ENCODE measurements around the gene TMEM30B. TPM values are rescaled to one million over a fixed set of nuclear protein-coding genes. Genes with fewer than 3 reads are reported as not detected.
A peak's percentile ranks its signal among the peaks of the same experiment; 100 is the strongest.

The TMEM30B gene
- total and polyA plus RNA-seq, 2 experiments from 2014 or later, result 18.2 to 19.3 TPM

DNA sequence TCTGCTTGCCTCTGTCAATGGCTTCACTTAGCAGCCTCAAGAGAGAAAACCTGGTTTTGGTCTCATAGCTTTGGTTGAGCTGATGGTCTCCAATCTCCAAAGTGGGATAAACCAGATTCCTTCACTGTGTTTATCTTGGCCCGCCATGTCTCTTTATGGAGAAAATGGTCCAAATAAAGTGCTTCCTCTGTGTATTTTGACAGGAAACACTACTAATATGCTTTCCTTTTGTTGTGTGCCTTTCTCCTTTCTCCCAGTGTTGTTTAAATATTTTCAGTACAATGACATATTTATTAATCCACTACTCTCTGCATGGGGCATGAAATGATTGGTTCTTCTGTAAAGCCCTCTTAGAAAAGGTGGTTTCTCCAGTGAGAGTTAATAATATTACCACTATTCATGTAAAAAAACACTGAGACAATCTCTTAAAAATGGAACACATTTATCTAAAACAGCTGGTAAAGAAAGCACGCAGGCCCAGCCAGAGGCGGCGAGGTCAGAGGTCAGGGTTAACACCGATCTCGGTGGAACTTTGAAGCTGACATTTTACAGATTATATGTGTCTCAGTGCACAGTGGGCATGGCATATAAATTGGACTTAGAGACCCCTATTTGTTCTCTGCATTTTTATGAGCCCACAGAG lies 24.2 kb downstream of the TMEM30B start:
- no peak overlapping the region for H3K4me2 ChIP-seq

GRCh38 chr14:61255968-61256367 lies 25.2 kb downstream of the TMEM30B start:
- DNase-seq (ENCODE audit: low spot score), result no peak
- TF ChIP-seq EZH2 (IDR thresholded peaks at IDR 0.05; ENCODE audit: borderline replicate concordance) (no peak), CTCF (IDR thresholded peaks at IDR 0.05; ENCODE audit: poor library complexity) (no peak), EZH2phosphoT487 (IDR thresholded peaks at IDR 0.05; ENCODE audit: low read depth, severe bottlenecking, unreplicated experiment) (no peak)
- Histone ChIP-seq H3K4me3 (no peak overlapping the region), H3K9me3 (ENCODE audit: low read depth) (no peaks in the 10 kb centered on the region), H2AFZ (no peak overlapping the region), H4K20me1 (ENCODE audit: insufficient read depth, poor library complexity, severe bottlenecking) (no peaks in the 10 kb centered on the region), H3K79me2 (no peaks in the 10 kb centered on the region), H3K9me2 (replicated peaks; ENCODE audit: insufficient read depth) (no peaks in the 10 kb centered on the region), H3K36me3 (replicated peaks; ENCODE audit: insufficient read depth, low read depth) (no peaks in the 10 kb centered on the region), H3K4me2 (no peak overlapping the region), H3K4me1 (ENCODE audit: insufficient read depth) (peaks cover 15% of the 10 kb centered on the region), H3K27ac (no peak overlapping the region), H3K27me3 (peaks cover 12% of the 10 kb centered on the region)
- 89% methylated on average over 5 of the region's 5 CpGs for WGBS (ENCODE audit: low lambda C conversion rate, missing lambda C conversion rate)

More for the DNA sequence above, 24.2 kb downstream of the TMEM30B start:
- H3K27me3 ChIP-seq, result peaks cover 12% of the 10 kb centered on the region
- H2AFZ ChIP-seq, result no peak overlapping the region
- H4K20me1 ChIP-seq (ENCODE audit: insufficient read depth, poor library complexity, severe bottlenecking), result no peaks in the 10 kb centered on the region
- TF ChIP-seq EZH2phosphoT487 (IDR thresholded peaks at IDR 0.05; ENCODE audit: low read depth, severe bottlenecking, unreplicated experiment), result no peak
- H3K9me3 ChIP-seq (ENCODE audit: low read depth), result no peaks in the 10 kb centered on the region
- 49% methylated on average over 6 of the region's 6 CpGs for WGBS (ENCODE audit: low lambda C conversion rate, missing lambda C conversion rate)
- H3K36me3 ChIP-seq (replicated peaks; ENCODE audit: insufficient read depth, low read depth), result no peaks in the 10 kb centered on the region
- H3K4me1 ChIP-seq (ENCODE audit: insufficient read depth), result peaks cover 15% of the 10 kb centered on the region
- H3K4me3 ChIP-seq, result no peak overlapping the region
- peak overlapping the region; percentile 29 for H3K27ac ChIP-seq
- DNase-seq (ENCODE audit: low spot score), result no peak
- no peaks in the 10 kb centered on the region for H3K9me2 ChIP-seq (replicated peaks; ENCODE audit: insufficient read depth)
- no peaks in the 10 kb centered on the region for H3K79me2 ChIP-seq

DNA sequence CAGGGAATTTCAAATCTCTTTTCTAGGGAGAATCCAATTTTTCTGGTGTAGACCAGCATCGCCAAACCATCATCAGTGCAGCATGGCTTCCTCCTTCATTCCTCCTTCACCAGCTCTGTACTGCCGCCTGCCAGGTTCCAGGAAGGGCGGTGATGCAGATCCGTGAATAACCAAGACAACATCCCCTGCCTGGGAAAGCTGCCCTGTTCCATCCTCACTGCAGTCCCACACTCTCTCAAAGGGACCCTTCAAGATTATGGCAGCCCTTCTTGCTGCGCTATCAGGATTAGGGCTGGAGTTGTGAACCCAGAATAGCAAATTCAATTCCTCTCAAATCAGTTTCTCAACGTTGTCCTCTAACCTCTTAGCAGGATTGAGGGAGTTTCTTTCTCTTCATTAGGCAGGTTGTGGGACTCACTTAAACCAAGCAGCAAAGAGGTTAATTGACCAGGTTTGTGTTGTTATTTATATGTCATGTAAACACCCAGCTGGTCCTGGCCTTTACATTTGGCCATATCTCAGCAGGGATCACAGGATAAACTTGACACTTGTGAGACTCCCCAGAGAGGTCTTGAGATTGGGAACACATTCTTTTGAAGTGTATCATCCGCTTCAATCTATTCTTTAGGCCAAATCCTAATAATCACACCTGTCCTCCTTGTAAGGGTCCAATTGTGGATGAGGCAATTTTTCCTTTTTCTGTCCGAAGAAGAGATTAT lies 26.2 kb downstream of the TMEM30B start:
- TF ChIP-seq EZH2phosphoT487 (IDR thresholded peaks at IDR 0.05; ENCODE audit: low read depth, severe bottlenecking, unreplicated experiment), result no peak
- no peak for TF ChIP-seq CTCF (IDR thresholded peaks at IDR 0.05; ENCODE audit: poor library complexity)
- TF ChIP-seq EZH2 (IDR thresholded peaks at IDR 0.05; ENCODE audit: borderline replicate concordance), result no peak
- no peaks in the 10 kb centered on the region for H3K79me2 ChIP-seq
- peaks cover 12% of the 10 kb centered on the region for H3K27me3 ChIP-seq
- no peaks in the 10 kb centered on the region for H3K9me3 ChIP-seq (ENCODE audit: low read depth)
- H3K27ac ChIP-seq, result no peak overlapping the region
- no peak overlapping the region for H3K4me2 ChIP-seq
- H3K4me3 ChIP-seq, result no peak overlapping the region
- no peak overlapping the region for H2AFZ ChIP-seq
- no peaks in the 10 kb centered on the region for H3K36me3 ChIP-seq (replicated peaks; ENCODE audit: insufficient read depth, low read depth)
- no peak for DNase-seq (ENCODE audit: low spot score)
- H3K9me2 ChIP-seq (replicated peaks; ENCODE audit: insufficient read depth), result no peaks in the 10 kb centered on the region
- H4K20me1 ChIP-seq (ENCODE audit: insufficient read depth, poor library complexity, severe bottlenecking), result no peaks in the 10 kb centered on the region
- H3K4me1 ChIP-seq (ENCODE audit: insufficient read depth), result peaks cover 15% of the 10 kb centered on the region
- 61% methylated on average over 8 of the region's 8 CpGs for WGBS (ENCODE audit: low lambda C conversion rate, missing lambda C conversion rate)

DNA sequence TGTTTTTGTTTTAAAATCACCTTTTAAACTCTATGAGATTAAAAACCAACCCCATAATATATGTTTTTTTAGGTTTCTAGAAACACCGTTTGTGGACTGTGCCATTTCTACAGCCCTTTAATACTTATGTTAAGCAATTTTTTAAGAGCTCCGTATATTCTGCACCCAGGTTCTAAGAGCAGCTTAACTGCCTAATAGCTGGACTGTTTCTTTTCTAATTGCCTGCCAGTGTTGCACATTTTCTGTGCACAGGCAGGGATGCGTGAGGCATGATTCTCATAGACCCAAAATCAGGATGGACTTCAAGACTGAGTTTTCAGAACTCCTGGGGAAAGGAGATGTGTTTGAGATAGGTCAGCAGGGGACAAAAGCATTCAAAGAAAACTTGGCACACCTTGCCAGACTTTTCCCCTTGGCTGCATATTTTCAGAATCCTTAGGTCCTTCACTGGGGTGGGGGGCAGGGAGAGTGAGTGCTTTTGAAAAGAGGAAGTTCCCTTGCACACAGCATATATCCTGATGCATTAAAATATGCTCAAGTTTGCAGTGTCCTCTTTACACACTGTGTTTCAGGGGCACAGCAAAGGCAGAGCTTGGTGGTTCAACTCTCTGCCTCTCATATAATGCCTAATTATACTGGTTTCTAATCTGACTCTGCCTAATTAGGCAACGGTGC lies 27.9 kb downstream of the TMEM30B start:
- H4K20me1 ChIP-seq (ENCODE audit: insufficient read depth, poor library complexity, severe bottlenecking), result no peaks in the 10 kb centered on the region
- WGBS (ENCODE audit: low lambda C conversion rate, missing lambda C conversion rate), result 63% methylated on average over 4 of the region's 4 CpGs
- DNase-seq (ENCODE audit: low spot score), result no peak
- H3K27me3 ChIP-seq, result peaks cover 12% of the 10 kb centered on the region
- no peaks in the 10 kb centered on the region for H3K79me2 ChIP-seq
- no peaks in the 10 kb centered on the region for H3K36me3 ChIP-seq (replicated peaks; ENCODE audit: insufficient read depth, low read depth)
- TF ChIP-seq EZH2phosphoT487 (IDR thresholded peaks at IDR 0.05; ENCODE audit: low read depth, severe bottlenecking, unreplicated experiment) (no peak), CTCF (IDR thresholded peaks at IDR 0.05; ENCODE audit: poor library complexity) (no peak), EZH2 (IDR thresholded peaks at IDR 0.05; ENCODE audit: borderline replicate concordance) (no peak)
- H3K4me1 ChIP-seq (ENCODE audit: insufficient read depth), result peaks cover 9% of the 10 kb centered on the region
- H3K9me3 ChIP-seq (ENCODE audit: low read depth), result no peaks in the 10 kb centered on the region
- H3K9me2 ChIP-seq (replicated peaks; ENCODE audit: insufficient read depth), result no peaks in the 10 kb centered on the region
- H2AFZ ChIP-seq, result no peak overlapping the region
- no peak overlapping the region for H3K4me3 ChIP-seq
- no peak overlapping the region for H3K4me2 ChIP-seq
- no peak overlapping the region for H3K27ac ChIP-seq

All from hepatocyte (in vitro differentiated cells).